ENCODE results near the gene SLC24A5. TPM values are rescaled to one million over a fixed set of nuclear protein-coding genes. Genes with fewer than 3 reads are reported as not detected.

SLC24A5 gene
- total and polyA plus RNA-seq, 4 donors, result not detected

- no peak overlapping the region for H3K27ac ChIP-seq (ENCODE audit: low read depth in 1 of 2, low read length in 2 of 2)
- H3K36me3 ChIP-seq (ENCODE audit: control insufficient read depth in 4 of 4, insufficient read depth in 3 of 4, low read depth in 1 of 4, low read length in 3 of 4), result no peaks in the 10 kb centered on the region
- H3K4me1 ChIP-seq (ENCODE audit: control insufficient read depth in 4 of 4, insufficient read depth in 4 of 4, low read length in 3 of 4), result no peaks in the 10 kb centered on the region
- 64% methylated on average over 2 of the region's 2 CpGs for WGBS
- no peak for DNase-seq (ENCODE audit: low spot score)
- H3K4me3 ChIP-seq (ENCODE audit: low read depth in 1 of 3, low read length in 3 of 3), result no peak overlapping the region
- no peak overlapping the region for H3K9ac ChIP-seq (ENCODE audit: low read depth in 1 of 2, low read length in 2 of 2)
- TF ChIP-seq SP1 (IDR thresholded peaks at IDR 0.05), result no peak
- no peak for TF ChIP-seq RXRA (IDR thresholded peaks at IDR 0.05)
- TF ChIP-seq, protein P1, sequence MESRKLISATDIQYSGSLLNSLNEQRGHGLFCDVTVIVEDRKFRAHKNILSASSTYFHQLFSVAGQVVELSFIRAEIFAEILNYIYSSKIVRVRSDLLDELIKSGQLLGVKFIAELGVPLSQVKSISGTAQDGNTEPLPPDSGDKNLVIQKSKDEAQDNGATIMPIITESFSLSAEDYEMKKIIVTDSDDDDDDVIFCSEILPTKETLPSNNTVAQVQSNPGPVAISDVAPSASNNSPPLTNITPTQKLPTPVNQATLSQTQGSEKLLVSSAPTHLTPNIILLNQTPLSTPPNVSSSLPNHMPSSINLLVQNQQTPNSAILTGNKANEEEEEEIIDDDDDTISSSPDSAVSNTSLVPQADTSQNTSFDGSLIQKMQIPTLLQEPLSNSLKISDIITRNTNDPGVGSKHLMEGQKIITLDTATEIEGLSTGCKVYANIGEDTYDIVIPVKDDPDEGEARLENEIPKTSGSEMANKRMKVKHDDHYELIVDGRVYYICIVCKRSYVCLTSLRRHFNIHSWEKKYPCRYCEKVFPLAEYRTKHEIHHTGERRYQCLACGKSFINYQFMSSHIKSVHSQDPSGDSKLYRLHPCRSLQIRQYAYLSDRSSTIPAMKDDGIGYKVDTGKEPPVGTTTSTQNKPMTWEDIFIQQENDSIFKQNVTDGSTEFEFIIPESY (IDR thresholded peaks at IDR 0.05), result no peak
- no peak for TF ChIP-seq HNF4A (conservative IDR thresholded peaks at IDR 0.05)
- peaks cover 0 to 5% (median 2%) of the 10 kb centered on the region in 4 donors for H3K27me3 ChIP-seq (ENCODE audit: control insufficient read depth in 4 of 4, insufficient read depth in 4 of 4, low read length in 3 of 4)
- no peaks in the 10 kb centered on the region for H3K9me3 ChIP-seq (ENCODE audit: control insufficient read depth in 4 of 4, low read length in 3 of 4)
Measured at GRCh38 chr15:48090115-48090514, 30.7 kb upstream of the SLC24A5 start.

DNA sequence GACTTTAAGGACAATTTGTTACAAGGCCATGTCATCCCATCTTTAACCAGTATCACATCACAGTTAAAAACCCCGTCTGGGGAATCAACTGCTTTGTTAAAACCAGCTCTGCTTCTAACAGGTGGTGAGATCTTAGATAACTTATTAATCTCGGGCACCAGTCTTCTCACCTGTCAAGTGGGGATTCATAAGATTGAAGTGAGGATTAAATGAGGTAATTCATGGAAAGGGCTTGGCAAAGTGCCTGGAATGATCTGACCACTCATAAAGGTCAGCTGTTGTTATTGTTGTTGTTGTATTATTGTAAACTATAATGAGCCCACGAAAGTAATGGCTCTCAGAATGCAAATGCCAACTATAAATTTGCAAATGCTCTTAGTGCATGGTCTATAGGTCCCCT, 30.1 kb upstream of the SLC24A5 start:
- H3K9ac ChIP-seq (ENCODE audit: low read depth in 1 of 2, low read length in 2 of 2), result no peak overlapping the region
- no peaks in the 10 kb centered on the region for H3K36me3 ChIP-seq (ENCODE audit: control insufficient read depth in 4 of 4, insufficient read depth in 3 of 4, low read depth in 1 of 4, low read length in 3 of 4)
- no peak overlapping the region for H3K27ac ChIP-seq (ENCODE audit: low read depth in 1 of 2, low read length in 2 of 2)
- no peak for TF ChIP-seq TAF1 (conservative IDR thresholded peaks at IDR 0.05)
- TF ChIP-seq, protein P1 (IDR thresholded peaks at IDR 0.05), result no peak
- no peak for TF ChIP-seq YY1 (IDR thresholded peaks at IDR 0.05)
- TF ChIP-seq, protein P2, sequence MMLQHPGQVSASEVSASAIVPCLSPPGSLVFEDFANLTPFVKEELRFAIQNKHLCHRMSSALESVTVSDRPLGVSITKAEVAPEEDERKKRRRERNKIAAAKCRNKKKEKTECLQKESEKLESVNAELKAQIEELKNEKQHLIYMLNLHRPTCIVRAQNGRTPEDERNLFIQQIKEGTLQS (IDR thresholded peaks at IDR 0.05), result no peak
- TF ChIP-seq, protein P3, sequence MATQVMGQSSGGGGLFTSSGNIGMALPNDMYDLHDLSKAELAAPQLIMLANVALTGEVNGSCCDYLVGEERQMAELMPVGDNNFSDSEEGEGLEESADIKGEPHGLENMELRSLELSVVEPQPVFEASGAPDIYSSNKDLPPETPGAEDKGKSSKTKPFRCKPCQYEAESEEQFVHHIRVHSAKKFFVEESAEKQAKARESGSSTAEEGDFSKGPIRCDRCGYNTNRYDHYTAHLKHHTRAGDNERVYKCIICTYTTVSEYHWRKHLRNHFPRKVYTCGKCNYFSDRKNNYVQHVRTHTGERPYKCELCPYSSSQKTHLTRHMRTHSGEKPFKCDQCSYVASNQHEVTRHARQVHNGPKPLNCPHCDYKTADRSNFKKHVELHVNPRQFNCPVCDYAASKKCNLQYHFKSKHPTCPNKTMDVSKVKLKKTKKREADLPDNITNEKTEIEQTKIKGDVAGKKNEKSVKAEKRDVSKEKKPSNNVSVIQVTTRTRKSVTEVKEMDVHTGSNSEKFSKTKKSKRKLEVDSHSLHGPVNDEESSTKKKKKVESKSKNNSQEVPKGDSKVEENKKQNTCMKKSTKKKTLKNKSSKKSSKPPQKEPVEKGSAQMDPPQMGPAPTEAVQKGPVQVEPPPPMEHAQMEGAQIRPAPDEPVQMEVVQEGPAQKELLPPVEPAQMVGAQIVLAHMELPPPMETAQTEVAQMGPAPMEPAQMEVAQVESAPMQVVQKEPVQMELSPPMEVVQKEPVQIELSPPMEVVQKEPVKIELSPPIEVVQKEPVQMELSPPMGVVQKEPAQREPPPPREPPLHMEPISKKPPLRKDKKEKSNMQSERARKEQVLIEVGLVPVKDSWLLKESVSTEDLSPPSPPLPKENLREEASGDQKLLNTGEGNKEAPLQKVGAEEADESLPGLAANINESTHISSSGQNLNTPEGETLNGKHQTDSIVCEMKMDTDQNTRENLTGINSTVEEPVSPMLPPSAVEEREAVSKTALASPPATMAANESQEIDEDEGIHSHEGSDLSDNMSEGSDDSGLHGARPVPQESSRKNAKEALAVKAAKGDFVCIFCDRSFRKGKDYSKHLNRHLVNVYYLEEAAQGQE (IDR thresholded peaks at IDR 0.05), result no peak
- TF ChIP-seq FOXA1 (IDR thresholded peaks at IDR 0.05), result no peak
- TF ChIP-seq, protein P4, sequence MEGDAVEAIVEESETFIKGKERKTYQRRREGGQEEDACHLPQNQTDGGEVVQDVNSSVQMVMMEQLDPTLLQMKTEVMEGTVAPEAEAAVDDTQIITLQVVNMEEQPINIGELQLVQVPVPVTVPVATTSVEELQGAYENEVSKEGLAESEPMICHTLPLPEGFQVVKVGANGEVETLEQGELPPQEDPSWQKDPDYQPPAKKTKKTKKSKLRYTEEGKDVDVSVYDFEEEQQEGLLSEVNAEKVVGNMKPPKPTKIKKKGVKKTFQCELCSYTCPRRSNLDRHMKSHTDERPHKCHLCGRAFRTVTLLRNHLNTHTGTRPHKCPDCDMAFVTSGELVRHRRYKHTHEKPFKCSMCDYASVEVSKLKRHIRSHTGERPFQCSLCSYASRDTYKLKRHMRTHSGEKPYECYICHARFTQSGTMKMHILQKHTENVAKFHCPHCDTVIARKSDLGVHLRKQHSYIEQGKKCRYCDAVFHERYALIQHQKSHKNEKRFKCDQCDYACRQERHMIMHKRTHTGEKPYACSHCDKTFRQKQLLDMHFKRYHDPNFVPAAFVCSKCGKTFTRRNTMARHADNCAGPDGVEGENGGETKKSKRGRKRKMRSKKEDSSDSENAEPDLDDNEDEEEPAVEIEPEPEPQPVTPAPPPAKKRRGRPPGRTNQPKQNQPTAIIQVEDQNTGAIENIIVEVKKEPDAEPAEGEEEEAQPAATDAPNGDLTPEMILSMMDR (IDR thresholded peaks at IDR 0.05; ENCODE audit: low read depth, low read length, missing input control), result no peak
- no peak for TF ChIP-seq RAD21 (IDR thresholded peaks at IDR 0.05)
- no peaks in the 10 kb centered on the region for H3K9me3 ChIP-seq (ENCODE audit: control insufficient read depth in 4 of 4, low read length in 3 of 4)
- peaks cover 0 to 5% (median 2%) of the 10 kb centered on the region in 4 donors for H3K27me3 ChIP-seq (ENCODE audit: control insufficient read depth in 4 of 4, insufficient read depth in 4 of 4, low read length in 3 of 4)
- no peaks in the 10 kb centered on the region for H3K4me1 ChIP-seq (ENCODE audit: control insufficient read depth in 4 of 4, insufficient read depth in 4 of 4, low read length in 3 of 4)
- DNase-seq (ENCODE audit: low spot score), result no peak
- 51% methylated on average over 3 of the region's 3 CpGs for WGBS
- H3K4me3 ChIP-seq (ENCODE audit: low read depth in 1 of 3, low read length in 3 of 3), result no peak overlapping the region

Measured in liver (tissue), 9 donors.